NOMO-1 treated with dmso at 0.1 percent for 144 hours (cell line): ENCODE measurements around the gene GARIN5A.

Source experiments
- DNase-seq: peaks from one replicate; lab custom pipeline; 2025; ENCODE audit not compliant: unreplicated experiment; lab: John Stamatoyannopoulos, UW

The GARIN5A gene

GRCh38 chr19:50509366-50509765, 32.7 kb upstream of the GARIN5A start:
- no peak for DNase-seq

DNA sequence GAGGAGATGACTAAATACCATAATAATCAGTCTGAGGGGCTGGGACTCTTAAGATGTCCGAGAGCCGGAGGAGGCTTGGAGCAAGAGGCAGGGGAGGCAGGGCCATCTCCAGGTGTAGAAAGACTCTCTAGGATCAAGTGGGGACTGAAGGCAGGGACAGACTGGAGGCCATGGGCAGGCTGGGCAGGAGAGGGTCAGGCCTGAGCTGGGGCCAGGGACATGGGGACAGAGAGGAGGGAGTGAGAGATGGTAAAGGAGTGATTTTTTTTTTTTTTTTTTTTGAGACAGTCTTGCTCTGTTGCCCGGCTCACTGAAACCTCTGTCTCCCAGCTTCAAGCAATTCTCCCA, 32.2 kb upstream of the GARIN5A start:
- DNase-seq, result no peak

DNA sequence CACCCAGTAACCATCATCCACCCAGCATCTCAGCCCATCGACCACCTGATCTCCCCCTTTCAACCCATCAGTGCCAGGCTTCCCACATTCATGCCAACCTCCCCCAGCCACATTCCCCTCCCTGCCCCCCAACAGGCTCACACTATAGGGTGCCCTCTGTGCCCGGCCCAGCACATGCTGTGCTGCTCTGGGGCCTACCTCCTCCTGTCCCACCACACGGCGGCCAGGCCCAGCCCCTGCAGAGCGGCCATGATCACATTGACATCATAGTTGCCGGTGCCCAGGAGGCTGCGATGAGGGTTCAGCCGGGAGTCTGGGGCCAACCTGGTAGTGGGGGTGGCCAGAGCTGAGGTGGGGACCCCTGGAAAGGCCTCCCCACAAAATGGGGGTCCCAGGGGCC, 30.7 kb upstream of the GARIN5A start:
- DNase-seq, result no peak

DNA sequence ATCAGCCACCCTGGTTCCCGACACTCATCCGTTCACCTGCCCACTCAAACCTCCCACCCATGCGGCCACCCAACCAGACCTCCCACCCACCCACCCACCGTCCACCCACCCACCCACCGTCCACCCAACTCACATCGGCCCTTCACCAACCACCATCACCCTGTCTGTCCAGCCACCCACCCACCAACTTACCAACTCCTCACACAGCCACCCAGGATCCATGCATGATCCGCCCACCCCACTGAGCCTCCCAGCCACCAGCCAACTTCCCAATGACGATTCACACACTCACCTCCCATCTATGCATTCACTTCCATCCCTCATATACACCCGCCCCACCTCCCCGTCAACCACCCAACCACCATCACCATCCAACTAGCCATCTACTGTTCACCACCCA, 30.1 kb upstream of the GARIN5A start:
- no peak for DNase-seq

DNA sequence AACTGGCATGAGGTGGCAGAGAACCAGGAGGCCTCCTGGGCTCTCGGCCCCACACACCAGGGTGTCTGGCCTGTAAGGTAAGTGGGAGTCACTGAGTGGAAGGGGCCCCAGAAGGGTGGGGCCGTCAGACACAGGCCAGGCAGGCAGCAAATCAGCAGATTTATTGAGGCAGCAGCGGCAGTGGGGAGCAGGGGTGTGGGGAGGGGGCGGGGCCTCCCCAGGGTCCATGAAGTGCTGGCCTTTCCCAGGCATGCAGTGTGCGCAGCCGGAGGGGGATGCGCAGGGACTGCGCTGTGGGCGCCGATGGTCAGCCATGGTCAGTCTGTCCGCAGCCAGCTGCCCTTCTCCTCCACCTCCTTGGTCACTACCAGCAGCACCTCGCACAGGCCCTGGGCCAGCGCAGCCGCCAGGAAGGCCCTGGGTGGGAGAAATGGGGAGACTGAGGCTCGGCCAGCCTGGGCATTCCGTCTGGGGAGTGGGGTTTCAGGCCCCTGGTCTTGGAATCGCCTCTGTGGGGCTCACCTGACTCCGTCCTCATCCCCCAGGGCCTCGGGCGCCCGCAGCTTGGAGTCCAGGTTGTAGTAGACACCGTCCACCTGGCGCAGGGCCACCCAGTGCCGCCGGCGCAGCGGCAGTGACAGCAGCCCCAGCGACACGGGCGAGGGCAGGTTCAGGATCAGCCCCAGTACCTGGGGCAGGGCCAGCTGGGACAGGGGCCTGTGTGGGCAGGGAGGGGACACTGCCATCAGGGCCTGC, 29.4 kb upstream of the GARIN5A start:
- DNase-seq, result no peak

DNA sequence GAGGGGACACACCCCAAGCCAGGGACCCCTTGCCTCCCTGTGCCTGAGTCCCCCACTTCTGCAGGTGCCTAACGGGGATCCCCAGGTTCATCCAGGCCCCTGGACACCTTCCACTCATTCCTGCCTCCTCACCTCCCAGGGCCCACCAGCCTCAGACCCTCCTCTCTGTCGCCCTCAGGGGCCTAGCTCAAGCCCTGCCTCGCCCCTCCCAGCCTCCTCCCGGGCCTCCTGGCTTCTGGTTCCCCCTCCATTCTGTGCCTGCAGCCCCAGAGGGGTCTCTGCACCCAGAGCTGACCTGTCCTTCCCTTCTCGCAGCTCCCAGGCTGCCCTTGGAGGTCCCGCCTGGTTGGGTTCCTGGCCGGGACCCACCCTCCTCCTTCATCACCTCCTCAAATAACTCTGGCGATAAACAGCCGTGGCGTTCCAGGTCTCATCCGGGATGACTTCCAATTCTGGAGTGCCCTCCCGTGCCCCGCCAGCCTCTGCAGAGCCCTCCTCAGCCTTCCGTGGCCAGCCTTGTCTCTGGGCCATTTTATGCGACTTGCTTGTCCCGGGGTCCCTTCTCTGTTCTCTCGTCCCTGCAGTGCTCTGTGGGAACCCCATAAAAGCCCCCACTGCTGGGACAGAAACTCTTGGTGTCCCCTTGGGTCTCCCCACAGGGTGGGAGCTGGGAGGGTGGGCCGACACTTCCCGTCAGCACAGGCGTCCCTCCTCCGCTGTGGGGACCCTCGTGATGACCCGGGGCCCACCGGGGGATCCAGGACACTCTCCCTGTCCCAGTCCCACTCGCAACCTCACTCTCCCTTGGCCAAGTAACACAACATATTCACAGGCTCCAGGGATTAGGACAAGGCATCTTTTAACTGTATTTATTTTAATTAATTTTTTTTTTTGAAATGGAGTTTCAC, 25.2 kb upstream of the GARIN5A start:
- no peak for DNase-seq

GRCh38 chr19:50501186-50501567, 24.5 kb upstream of the GARIN5A start:
- DNase-seq, result no peak

DNA sequence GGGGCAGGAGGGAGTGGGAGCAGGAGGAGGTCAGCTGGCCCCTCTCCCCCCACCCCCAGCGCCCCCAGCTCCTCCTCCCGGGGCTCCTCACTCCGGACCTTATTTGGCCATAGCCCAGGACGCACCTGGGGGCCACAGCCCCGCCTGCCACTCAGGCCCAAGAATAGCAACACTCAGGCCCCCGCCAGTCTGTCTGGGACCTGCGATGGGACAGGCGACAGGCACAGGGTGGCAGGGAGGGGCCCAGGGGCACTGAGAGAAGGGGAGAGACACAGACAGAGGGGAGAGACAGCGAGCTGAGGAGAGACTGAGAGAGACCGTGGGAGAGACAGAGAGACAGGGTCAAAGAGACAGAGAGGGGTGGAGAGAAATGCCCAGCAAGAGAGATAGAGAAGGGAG, 24.1 kb upstream of the GARIN5A start:
- no peak for DNase-seq

DNA sequence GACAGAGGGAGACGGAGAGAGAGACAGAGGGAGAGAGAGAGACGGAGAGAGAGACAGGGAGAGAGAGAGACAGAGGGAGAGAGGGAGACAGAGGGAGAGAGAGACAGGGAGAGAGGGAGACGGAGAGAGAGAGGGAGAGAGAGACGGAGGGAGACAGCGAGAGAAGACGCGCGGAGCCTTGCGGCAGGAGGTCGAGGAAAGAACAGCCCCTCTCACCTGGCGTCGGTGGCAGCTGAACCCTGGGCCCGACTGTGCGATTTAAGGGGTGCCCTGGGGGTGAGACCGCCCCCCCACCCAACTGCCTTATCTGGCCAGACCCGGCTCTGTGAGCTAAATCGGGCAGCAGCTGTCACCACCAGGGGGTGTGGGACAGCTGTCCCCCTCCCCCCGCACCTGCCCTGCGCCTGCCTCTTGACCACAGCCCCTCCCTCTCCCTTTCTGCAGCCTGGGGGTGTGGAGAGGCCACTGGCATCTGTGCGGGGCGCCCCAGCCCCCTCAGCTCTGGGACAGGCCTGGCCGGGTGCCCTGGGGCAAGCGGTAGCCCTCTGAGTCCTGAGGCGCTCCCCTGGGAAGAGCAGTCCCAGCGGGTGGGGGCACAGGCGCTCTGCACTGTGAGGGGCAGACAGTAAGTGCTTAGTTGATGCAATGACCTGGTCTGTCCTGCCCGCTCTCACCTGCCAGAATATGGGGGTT, 23.6 kb upstream of the GARIN5A start:
- no peak for DNase-seq

DNA sequence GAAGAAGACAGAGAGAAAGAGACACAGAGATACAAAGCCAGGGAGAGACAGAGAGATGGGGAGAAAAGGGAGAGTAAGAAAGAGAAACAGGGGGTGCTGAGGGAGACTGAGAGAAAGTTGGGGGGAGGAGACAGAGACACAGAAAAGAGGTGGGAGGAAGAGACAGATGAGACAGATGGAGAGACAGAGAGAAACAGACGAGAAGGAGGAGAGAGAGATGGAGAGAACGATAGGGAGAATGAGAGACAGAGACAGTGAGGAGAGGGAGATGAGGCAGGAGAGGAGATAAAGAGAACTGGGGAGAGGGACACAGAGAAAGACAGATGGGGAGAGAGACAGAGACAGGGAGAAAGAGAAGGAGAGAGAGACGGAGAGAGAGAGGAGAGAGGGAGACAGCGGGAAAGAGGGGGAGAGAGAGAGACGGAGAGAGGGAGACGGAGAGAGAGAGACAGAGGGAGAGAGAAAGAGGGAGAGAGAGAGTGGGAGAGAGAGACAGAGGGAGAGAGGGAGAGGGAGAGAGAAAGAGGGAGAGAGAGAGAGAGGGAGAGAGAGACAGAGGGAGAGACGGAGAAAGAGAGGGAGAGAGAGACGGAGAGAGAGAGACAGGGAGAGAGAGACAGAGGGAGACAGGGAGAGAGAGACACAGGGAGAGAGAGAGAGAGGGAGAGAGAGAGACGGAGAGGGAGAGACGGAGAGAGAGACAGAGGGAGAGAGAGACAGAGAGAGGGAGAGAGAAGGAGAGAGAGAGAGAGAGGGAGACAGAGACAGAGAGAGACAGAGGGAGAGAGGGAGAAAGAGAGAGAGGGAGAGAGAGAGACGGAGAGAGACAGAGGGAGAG, 21.8 kb upstream of the GARIN5A start:
- DNase-seq, result no peak

DNA sequence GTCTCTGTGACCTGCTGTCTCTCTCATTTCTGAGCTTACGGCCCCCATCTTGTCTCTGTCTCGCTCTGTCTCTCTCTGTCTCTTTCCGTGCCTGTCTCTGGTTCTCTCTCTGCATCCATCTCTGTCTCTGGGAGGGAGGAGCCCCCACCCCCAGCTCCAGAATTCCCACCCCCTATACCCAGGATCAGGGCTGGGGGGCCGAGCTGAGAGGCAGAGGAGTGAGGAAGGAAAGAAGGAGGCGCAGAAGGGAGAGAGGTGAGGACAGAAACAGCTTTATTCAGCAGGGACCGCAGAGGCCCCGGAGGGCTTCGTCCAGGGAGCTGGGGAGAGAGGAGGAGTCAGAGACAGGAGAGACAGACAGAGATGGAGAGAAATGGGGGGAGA, 20.4 kb upstream of the GARIN5A start:
- DNase-seq, result no peak

- DNase-seq, result no peak
Measured at GRCh38 chr19:50496189-50497021, 19.8 kb upstream of the GARIN5A start.

DNA sequence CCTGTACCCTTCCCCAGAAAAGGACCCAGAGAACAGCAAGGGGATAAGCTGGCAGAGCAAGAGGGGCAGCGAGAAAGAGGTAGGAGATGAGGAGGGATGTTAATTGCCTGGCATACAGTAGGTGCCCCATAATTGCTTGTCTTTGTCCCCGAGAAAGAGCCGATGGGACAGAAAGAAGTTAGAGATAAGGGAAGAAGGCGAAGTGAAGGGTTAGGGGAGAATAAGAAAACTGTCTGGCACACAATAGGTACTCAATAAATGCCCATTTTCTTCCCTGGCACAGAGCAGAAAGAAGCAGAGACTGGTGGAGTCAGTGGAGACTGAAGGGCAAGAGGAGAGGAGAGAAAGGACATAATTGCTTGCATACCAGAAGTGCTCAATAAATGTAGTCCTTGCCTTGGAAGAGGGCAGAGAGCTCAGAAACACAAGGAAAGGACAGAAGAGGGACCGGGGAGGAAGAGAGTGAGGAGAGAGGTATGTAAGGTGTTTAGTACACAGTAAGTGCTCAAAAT, 18.4 kb upstream of the GARIN5A start:
- no peak for DNase-seq

- DNase-seq, result no peak
Measured at GRCh38 chr19:50494186-50495019, 17.8 kb upstream of the GARIN5A start.

DNA sequence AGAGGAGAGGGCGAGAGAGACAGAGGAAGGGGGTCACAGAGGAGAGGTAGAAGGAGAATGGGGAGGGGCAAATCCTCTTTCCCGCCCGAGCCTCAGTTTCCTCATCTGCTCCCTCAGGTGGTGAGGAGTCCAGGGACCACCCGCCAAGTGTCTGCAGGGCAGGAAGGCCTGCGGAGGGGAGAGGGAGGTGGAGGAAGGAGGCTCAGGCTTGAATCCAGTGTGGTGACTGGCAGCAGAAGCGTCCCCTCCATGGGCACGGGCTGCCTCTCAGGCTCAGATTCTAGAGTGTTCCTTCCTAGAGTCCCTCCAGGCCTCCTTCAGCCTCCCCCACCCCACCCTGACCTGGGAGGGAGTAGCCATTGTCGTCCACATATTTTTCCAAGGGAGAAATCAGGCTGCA, 16.5 kb upstream of the GARIN5A start:
- DNase-seq, result no peak

DNA sequence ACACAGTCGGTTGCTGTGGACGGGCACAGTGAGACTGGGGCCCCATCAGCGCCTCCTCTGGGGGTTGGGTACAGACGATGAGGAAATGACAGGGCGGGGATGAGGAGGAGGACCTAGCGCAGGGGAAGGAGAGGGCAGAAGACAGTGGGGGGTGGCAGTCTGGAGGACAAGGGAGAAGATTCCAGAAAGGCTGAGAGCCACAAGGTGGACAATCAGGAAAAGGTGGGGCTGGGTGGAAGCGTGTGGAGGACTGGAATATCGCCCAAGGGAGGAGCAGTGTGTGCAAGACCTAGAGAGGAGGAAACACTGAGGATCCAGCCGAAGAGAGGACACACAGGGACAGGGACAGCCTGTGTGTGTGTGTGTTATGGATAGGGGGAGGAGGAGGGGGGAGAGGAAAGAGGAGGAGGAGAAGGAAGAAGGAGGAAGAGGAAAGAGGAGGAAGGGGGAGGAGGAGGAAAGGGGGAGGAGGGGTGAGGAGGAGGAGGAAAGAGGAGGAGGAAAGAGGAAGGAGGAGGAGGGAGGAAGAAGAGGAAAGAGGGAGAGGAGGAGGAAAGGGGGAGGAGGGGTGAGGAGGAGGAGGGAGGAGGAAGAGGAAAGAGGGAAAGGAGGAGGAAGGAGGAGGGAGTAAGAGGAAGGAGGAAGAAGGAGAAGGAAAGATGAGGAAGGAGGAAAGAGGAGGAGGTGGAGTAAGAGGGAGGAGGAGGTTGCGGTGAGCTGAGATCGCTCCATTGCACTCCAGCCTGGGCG, 15.8 kb upstream of the GARIN5A start:
- DNase-seq, result peak; percentile 60

DNA sequence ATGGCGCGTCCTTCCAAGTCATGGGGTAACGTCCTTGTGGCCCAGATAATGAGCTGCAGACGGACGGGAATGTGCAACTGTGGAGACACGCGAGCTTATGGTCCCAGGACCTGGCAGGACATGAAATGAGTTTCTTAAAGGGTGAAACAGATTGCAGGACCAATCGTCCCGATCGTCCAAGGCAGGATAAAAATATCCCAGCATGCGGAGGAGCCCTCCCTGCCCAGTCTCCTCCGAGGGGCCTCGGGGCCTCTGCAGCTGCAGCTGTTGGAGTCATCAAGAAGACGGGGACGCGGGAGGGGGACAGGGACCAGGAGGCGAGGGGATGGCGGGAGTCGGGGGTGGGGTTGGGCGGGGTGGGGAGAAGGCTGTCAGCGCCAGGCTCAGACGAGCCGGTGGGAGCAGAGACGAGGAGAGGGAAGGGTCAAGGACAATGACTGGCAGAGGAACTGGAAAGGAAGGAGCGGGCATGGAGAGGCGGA, 14.4 kb upstream of the GARIN5A start:
- DNase-seq, result no peak

- no peak for DNase-seq
Measured at GRCh38 chr19:50490411-50490811, 13.8 kb upstream of the GARIN5A start.
